ENCODE results near the gene SOX18. TPM values are rescaled to one million over a fixed set of nuclear protein-coding genes. Genes with fewer than 3 reads are reported as not detected.

The SOX18 gene
- total and polyA plus RNA-seq, 2 of the 8 experiments (the other 6 are each of a cell fraction or from before 2014, with no cell fraction given): 0.09 TPM; not detected in 1

GRCh38 chr20:64025826-64026412 is 23.5 kb downstream of the SOX18 start:
- H2AFZ ChIP-seq (ENCODE audit: low read length): no peak overlapping the region
- no peak overlapping the region for H2BK12ac ChIP-seq (ENCODE audit: low read depth, low read length)
- DNase-seq (ENCODE audit: low read depth in 1 of 2, low spot score in 2 of 2): no peak
- H3K79me2 ChIP-seq (ENCODE audit: control insufficient read depth in 1 of 2, insufficient read depth in 2 of 2, low read length in 2 of 2): no peaks in the 10 kb centered on the region
- H3K9me3 ChIP-seq (ENCODE audit: insufficient read depth in 2 of 2, low read depth in 1 of 2, low read length in 1 of 2): no peaks in the 10 kb centered on the region
- H4K8ac ChIP-seq (ENCODE audit: extremely low read depth, insufficient read depth, low read length): no peak overlapping the region; the same call in 1 of the 2 replicates
- H3K18ac ChIP-seq (ENCODE audit: extremely low read depth, low read length): no peak overlapping the region
- H2AK5ac ChIP-seq (ENCODE audit: low read depth, low read length): no peak overlapping the region
- no peak overlapping the region for H3K9ac ChIP-seq (replicated peaks in 1 of 4; ENCODE audit: extremely low read depth in 1 of 4, low read depth in 3 of 4, low read length in 3 of 4)
- H3K4me1 ChIP-seq (replicated peaks in 1 of 4; ENCODE audit: control insufficient read depth in 3 of 4, insufficient read depth in 4 of 4, low read length in 3 of 4): no peaks in the 10 kb centered on the region
- CTCF ChIA-PET (ENCODE audit: partially characterized antibody): interaction anchor here (3.0 kb wide), 1 partner anchor 94 kb away, joined by 17 read pairs; no protein-coding TSS in a partner anchor
- no peak overlapping the region for H3K27ac ChIP-seq (ENCODE audit: low read depth, low read length)
- H3K56ac ChIP-seq (replicated peaks; ENCODE audit: insufficient read length, low read depth, low read length): no peak overlapping the region
- no peaks in the 10 kb centered on the region for H3K27me3 ChIP-seq (replicated peaks in 1 of 4; ENCODE audit: control insufficient read depth in 3 of 4, extremely low read depth in 1 of 4, insufficient read depth in 3 of 4, low read length in 3 of 4)
- H3K4me3 ChIP-seq (ENCODE audit: extremely low read depth in 1 of 4, insufficient read depth in 2 of 4, low read depth in 3 of 4, low read length in 4 of 4): no peak overlapping the region
- H3K4me2 ChIP-seq (ENCODE audit: insufficient read depth in 1 of 2, low read depth in 2 of 2, low read length in 2 of 2): no peak overlapping the region
- no peak overlapping the region for H2BK120ac ChIP-seq (replicated peaks; ENCODE audit: low read depth, low read length)
- no peak overlapping the region for H2BK15ac ChIP-seq (ENCODE audit: low read length)
- no peak overlapping the region for H2BK5ac ChIP-seq (ENCODE audit: low read depth, low read length)
- H4K20me1 ChIP-seq (replicated peaks in 1 of 2; ENCODE audit: control insufficient read depth in 1 of 2, insufficient read depth in 2 of 2, low read length in 2 of 2): peaks cover 3 to 19% of the 10 kb centered on the region in 2 experiments
- no peak overlapping the region for H3K23ac ChIP-seq (ENCODE audit: insufficient read length)
- H3K23me2 ChIP-seq (ENCODE audit: low read depth, low read length): 0 out of 2 replicates have a peak, but pooled peaks cover 4% of the 10 kb centered on the region
- WGBS, 2 experiments (ENCODE audit: extremely low coverage in 1 of 2, insufficient coverage in 1 of 2, insufficient read length in 1 of 2, insufficient replicate concordance in 2 of 2, low coverage in 1 of 2, low lambda C conversion rate in 2 of 2, missing lambda C conversion rate in 1 of 2): 92% methylated on average over 28 of the region's 29 CpGs; no CpG with 5 or more reads in 1 of the 2 experiments
- no peak overlapping the region for H2BK20ac ChIP-seq (ENCODE audit: low read length)
- peaks cover 10% of the 10 kb centered on the region for H3K79me1 ChIP-seq (ENCODE audit: low read depth, low read length)
- no peak overlapping the region for H3K4ac ChIP-seq (replicated peaks; ENCODE audit: insufficient read length, low read depth, low read length)
- peaks cover 24 to 60% (median 50%) of the 10 kb centered on the region in 4 experiments for H3K36me3 ChIP-seq (ENCODE audit: control insufficient read depth in 2 of 4, insufficient read depth in 4 of 4, low read length in 3 of 4)
- POLR2A ChIA-PET (ENCODE audit: partially characterized antibody): no interaction called here
- no peak overlapping the region for H4K5ac ChIP-seq (ENCODE audit: insufficient read length, low read depth, low read length)
- no peak overlapping the region for H3K14ac ChIP-seq (ENCODE audit: insufficient read length)
- H4K91ac ChIP-seq (replicated peaks; ENCODE audit: insufficient read length, low read length): no peak overlapping the region
- no peak for FAIRE-seq
- no peak for TF ChIP-seq MAX (IDR thresholded peaks at IDR 0.05)
- no peak for TF ChIP-seq RFX5 (IDR thresholded peaks at IDR 0.05; ENCODE audit: borderline replicate concordance, low read depth, low read length)
- no peak for TF ChIP-seq RAD21 (IDR thresholded peaks at IDR 0.05 in 1 of 2, conservative IDR thresholded peaks at IDR 0.05 in 1 of 2; ENCODE audit: low read depth in 2 of 2, low read length in 2 of 2)
- no peak for TF ChIP-seq TAF1 (IDR thresholded peaks at IDR 0.05; ENCODE audit: low read depth, low read length)
- no peak for TF ChIP-seq BACH1 (IDR thresholded peaks at IDR 0.05; ENCODE audit: low read length)
- TF ChIP-seq CBX8 (IDR thresholded peaks at IDR 0.05; ENCODE audit: borderline replicate concordance, low read depth, low read length): no peak
- no peak for TF ChIP-seq SIRT6 (IDR thresholded peaks at IDR 0.05; ENCODE audit: low read length)
- no peak for TF ChIP-seq TAF7 (optimal IDR thresholded peaks at IDR 0.05; ENCODE audit: borderline replicate concordance, low read depth, low read length)
- no peak for TF ChIP-seq E2F6 (IDR thresholded peaks at IDR 0.05)
- no peak for TF ChIP-seq KDM4A (IDR thresholded peaks at IDR 0.05; ENCODE audit: low read depth, low read length, severe bottlenecking)
- TF ChIP-seq CTBP2 (IDR thresholded peaks at IDR 0.05; ENCODE audit: borderline replicate concordance, insufficient read depth, insufficient read length, low read length): no peak
- TF ChIP-seq ASH2L (IDR thresholded peaks at IDR 0.05; ENCODE audit: low read length): no peak

All from H1 (cell line).